Keratinocyte (primary cell): ENCODE measurements around the gene PRKN. TPM values are rescaled to one million over a fixed set of nuclear protein-coding genes. Genes with fewer than 3 reads are reported as not detected.

Experiments
- DNase-seq: peaks from one replicate; pipeline ENCODE4 v3.0.0-alpha.2; 2011; ENCODE audit warnings: low read depth, missing footprints, low spot score
- FAIRE-seq: peaks from 2 replicates; lab custom pipeline; 2011; peaks lifted over from hg19 to GRCh38; lab: Jason Lieb, UNC
- H2AFZ ChIP-seq: 2 replicates; pipeline ENCODE4 v1.6.0; 2012; ENCODE audit warnings: low read length, control low read depth, inconsistent platforms; ENCODE audit not compliant: control insufficient read depth
- H3K27ac ChIP-seq: 2 replicates; pipeline ENCODE4 v1.5.1; 2011; ENCODE audit warnings: low read length; ENCODE audit not compliant: control insufficient read depth, insufficient read depth
- H3K27me3 ChIP-seq: 3 replicates; pipeline ENCODE4 v1.6.0; 2011; ENCODE audit warnings: low read length; ENCODE audit not compliant: control insufficient read depth, insufficient read depth; ENCODE audit errors: extremely low read depth
- H3K36me3 ChIP-seq, 2 experiments: 2 replicates in 1 of 2; 3 replicates in 1 of 2; pipeline ENCODE4 v1.5.1; 2011; ENCODE audit warnings: low read length in 2 of 2, mild to moderate bottlenecking in 1 of 2; ENCODE audit not compliant: control insufficient read depth in 2 of 2, insufficient read depth in 2 of 2; ENCODE audit errors: extremely low read depth in 1 of 2
- H3K4me1 ChIP-seq: 3 replicates; pipeline ENCODE4 v1.5.1; 2011; ENCODE audit warnings: low read length; ENCODE audit not compliant: control insufficient read depth, insufficient read depth; ENCODE audit errors: extremely low read depth
- H3K4me2 ChIP-seq: 3 replicates; pipeline ENCODE4 v1.6.0; 2011; ENCODE audit warnings: low read depth, low read length; ENCODE audit not compliant: control insufficient read depth, insufficient read depth; ENCODE audit errors: extremely low read depth
- H3K4me3 ChIP-seq, 3 experiments: fragments of 200-600 bp in 1 of 3; sonication (generic) in 1 of 3; 2 replicates in 2 of 3; 3 replicates in 1 of 3; pipeline ENCODE4 v1.5.1; 2011 to 2016; ENCODE audit warnings: low read length in 3 of 3, mild to moderate bottlenecking in 3 of 3, control low read depth in 2 of 3, inconsistent platforms in 1 of 3, low read depth in 1 of 3, mixed read lengths in 1 of 3, mixed run types in 1 of 3, moderate library complexity in 1 of 3; ENCODE audit not compliant: control insufficient read depth in 2 of 3, insufficient read depth in 2 of 3; ENCODE audit errors: extremely low read depth in 1 of 3
- H3K79me2 ChIP-seq: 2 replicates; pipeline ENCODE4 v1.6.0; 2012; ENCODE audit warnings: low read length; ENCODE audit not compliant: control insufficient read depth, insufficient read depth
- H3K9ac ChIP-seq: 3 replicates; pipeline ENCODE4 v1.6.0; 2011; ENCODE audit warnings: low read length; ENCODE audit not compliant: control insufficient read depth, insufficient read depth; ENCODE audit errors: extremely low read depth
- H3K9me1 ChIP-seq: 3 replicates; pipeline ENCODE4 v1.6.0; 2011; ENCODE audit warnings: low read length; ENCODE audit not compliant: control insufficient read depth, insufficient read depth; ENCODE audit errors: extremely low read depth
- H3K9me3 ChIP-seq: 2 replicates; pipeline ENCODE4 v1.5.1; 2012; ENCODE audit warnings: low read depth, low read length; ENCODE audit not compliant: control insufficient read depth
- H4K20me1 ChIP-seq: 3 replicates; pipeline ENCODE4 v1.6.0; 2011; ENCODE audit warnings: low read length; ENCODE audit not compliant: control insufficient read depth, insufficient read depth; ENCODE audit errors: extremely low read depth
- EZH2 ChIP-seq: IDR thresholded peaks from one replicate; pipeline ENCODE4 v1.6.1; 2012; ENCODE audit warnings: inconsistent platforms, mild to moderate bottlenecking, low read length, moderate library complexity
- dilution Hi-C: fragments of 300-500 bp; cut with MboI; formaldehyde crosslinking; loops from one replicate; pipeline ENCODE4 v1.7.0; 2020; ENCODE audit warnings: low sequenced_read_pairs; ENCODE audit not compliant: extremely low pct_ligation_motif_present
- polyA plus RNA-seq, 5 experiments: library from polyadenylated mRNA; depleted of rRNA in 3 of 5; stranded (reverse) in 3 of 5; stranded (forward) in 1 of 5; unstranded in 1 of 5; fragments of >200 nt; gene quantifications; 1 replicate in 1 of 5; 2 replicates in 3 of 5; 3 replicates in 1 of 5; pipeline versions ENCODE4 v1.2.1 to v1.2.3, GENCODE V29; 2011 to 2012; ENCODE audit warnings: missing spikeins in 2 of 5, low read depth in 1 of 5, low replicate concordance in 1 of 5
- TF ChIP-seq, protein P1 (sequence below), 3 experiments: IDR thresholded peaks in 1 of 3; conservative IDR thresholded peaks in 1 of 3; optimal IDR thresholded peaks in 1 of 3; 2 replicates in 2 of 3; 3 replicates in 1 of 3; pipeline versions ENCODE3 to v1.5.1; 2011; ENCODE audit warnings: low read length in 3 of 3, mild to moderate bottlenecking in 3 of 3, moderate library complexity in 2 of 3, control low read depth in 1 of 3, inconsistent platforms in 1 of 3; ENCODE audit not compliant: insufficient read depth in 2 of 3; ENCODE audit errors: extremely low read depth in 1 of 3

Gene PRKN
- polyA plus RNA-seq, 1 donor (not counting 4 experiments of a cell fraction or from before 2014, with no cell fraction given) = 0.67 TPM

- H2AFZ ChIP-seq = no peak overlapping the region
- no peak overlapping the region for H3K27ac ChIP-seq
- no peaks in the 10 kb centered on the region for H3K4me1 ChIP-seq
- H3K9me3 ChIP-seq = no peaks in the 10 kb centered on the region
- no peak overlapping the region for H3K4me2 ChIP-seq
- DNase-seq (no peak), FAIRE-seq (no peak)
- H3K79me2 ChIP-seq = no peaks in the 10 kb centered on the region
- TF ChIP-seq, protein P1, sequence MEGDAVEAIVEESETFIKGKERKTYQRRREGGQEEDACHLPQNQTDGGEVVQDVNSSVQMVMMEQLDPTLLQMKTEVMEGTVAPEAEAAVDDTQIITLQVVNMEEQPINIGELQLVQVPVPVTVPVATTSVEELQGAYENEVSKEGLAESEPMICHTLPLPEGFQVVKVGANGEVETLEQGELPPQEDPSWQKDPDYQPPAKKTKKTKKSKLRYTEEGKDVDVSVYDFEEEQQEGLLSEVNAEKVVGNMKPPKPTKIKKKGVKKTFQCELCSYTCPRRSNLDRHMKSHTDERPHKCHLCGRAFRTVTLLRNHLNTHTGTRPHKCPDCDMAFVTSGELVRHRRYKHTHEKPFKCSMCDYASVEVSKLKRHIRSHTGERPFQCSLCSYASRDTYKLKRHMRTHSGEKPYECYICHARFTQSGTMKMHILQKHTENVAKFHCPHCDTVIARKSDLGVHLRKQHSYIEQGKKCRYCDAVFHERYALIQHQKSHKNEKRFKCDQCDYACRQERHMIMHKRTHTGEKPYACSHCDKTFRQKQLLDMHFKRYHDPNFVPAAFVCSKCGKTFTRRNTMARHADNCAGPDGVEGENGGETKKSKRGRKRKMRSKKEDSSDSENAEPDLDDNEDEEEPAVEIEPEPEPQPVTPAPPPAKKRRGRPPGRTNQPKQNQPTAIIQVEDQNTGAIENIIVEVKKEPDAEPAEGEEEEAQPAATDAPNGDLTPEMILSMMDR (optimal IDR thresholded peaks at IDR 0.05 in 1 of 3, IDR thresholded peaks at IDR 0.05 in 1 of 3, conservative IDR thresholded peaks at IDR 0.05 in 1 of 3; ENCODE audit: extremely low read depth in 1 of 3, insufficient read depth in 2 of 3, low read length in 3 of 3) = no peak
- no peak for TF ChIP-seq EZH2
- no peaks in the 10 kb centered on the region for H4K20me1 ChIP-seq
- H3K9ac ChIP-seq = no peak overlapping the region
- dilution Hi-C loops = no loop called here
- H3K36me3 ChIP-seq = no peaks in the 10 kb centered on the region
- no peaks in the 10 kb centered on the region for H3K27me3 ChIP-seq
- no peaks in the 10 kb centered on the region for H3K9me1 ChIP-seq
- H3K4me3 ChIP-seq = no peak overlapping the region
Measured at GRCh38 chr6:161654209-161654608, 1073.4 kb downstream of the PRKN start.

DNA sequence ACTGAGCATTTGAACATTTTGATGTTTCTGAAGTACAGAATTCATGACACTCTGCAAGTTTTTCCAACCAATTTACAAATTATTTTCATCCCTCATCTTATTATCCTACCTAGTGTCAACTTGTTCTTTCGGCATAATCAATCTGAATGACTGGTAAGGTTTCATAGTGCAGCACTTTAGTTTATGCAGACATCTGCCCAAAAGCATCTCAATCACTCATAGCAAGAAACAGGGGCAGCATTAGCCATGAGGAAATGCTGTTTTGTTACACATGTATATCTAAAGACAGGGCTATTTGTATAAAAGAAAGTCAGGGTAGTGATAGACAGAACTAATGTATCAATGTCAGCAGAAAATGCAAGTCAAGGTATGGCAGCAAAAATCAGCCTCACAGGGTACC, 1075.6 kb downstream of the PRKN start:
- no peak for FAIRE-seq

More for the DNA sequence above, 1075.6 kb downstream of the PRKN start:
- Histone ChIP-seq H3K27me3 (no peaks in the 10 kb centered on the region), H4K20me1 (no peaks in the 10 kb centered on the region), H3K4me2 (no peak overlapping the region), H3K27ac (no peak overlapping the region), H3K9me1 (no peaks in the 10 kb centered on the region), H3K79me2 (no peaks in the 10 kb centered on the region), H2AFZ (no peak overlapping the region), H3K36me3 (no peaks in the 10 kb centered on the region), H3K9ac (no peak overlapping the region), H3K9me3 (no peaks in the 10 kb centered on the region), H3K4me1 (no peaks in the 10 kb centered on the region), H3K4me3 (no peak overlapping the region)
- TF ChIP-seq EZH2 = no peak
- TF ChIP-seq, protein P1 (optimal IDR thresholded peaks at IDR 0.05 in 1 of 3, IDR thresholded peaks at IDR 0.05 in 1 of 3, conservative IDR thresholded peaks at IDR 0.05 in 1 of 3; ENCODE audit: extremely low read depth in 1 of 3, insufficient read depth in 2 of 3, low read length in 3 of 3) = no peak
- dilution Hi-C loops = no loop called here
- DNase-seq = no peak
